ENCODE data around the gene SETD2. TPM values are rescaled to one million over a fixed set of nuclear protein-coding genes. Genes with fewer than 3 reads are reported as not detected.

SETD2 gene
- total RNA-seq, 1 donor from 2014 or later: 65.7 TPM

DNA sequence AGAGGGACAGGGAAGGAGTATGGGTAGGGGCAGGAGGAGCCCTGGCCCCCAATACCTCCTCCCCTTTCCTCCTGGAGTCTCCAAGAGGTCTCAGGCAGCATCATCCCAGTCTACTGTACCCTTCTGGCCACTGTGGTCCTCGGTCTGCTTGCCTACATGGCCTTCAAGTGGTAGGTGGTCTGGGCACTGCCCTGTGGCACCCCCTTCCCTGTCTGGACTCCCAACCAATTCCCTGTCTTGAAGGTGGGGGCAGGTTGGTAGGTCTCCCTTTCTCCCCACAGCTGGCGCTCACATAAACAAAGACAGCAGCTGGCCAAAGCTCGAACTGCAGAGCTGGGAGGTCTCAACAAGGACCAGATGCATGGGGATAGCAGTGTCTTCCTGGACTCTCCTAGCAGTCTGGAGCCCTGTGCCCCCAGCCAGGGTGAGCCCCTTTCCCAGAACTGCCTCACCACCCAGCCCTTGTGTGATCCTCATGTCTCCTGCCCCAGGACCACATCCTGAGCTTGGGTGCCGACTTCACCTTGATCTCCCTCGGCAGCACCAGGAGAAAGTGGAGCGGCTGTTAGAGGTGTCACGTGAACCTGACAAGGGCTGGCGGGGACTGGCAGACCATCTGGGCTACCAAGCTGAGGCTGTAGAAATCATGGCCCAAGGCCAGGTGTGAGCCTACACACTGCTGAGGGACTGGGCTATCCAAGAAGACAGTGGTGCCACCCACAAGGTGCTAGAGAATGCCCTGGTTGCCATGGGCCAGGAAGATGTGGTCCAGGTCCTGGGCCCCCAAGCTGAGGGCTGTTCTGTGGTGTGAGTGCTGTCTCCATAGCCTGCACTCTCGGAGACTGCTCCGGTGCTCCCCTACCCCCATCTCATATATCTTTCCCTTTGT lies 151.3 kb downstream of the SETD2 start:
- peaks cover 29% of the 10 kb centered on the region for H3K4me1 Mint-ChIP-seq
- peaks cover 35% of the 10 kb centered on the region for H3K36me3 Mint-ChIP-seq (ENCODE audit: low read depth)
- no peak for ATAC-seq (ENCODE audit: low read depth)
- no peaks in the 10 kb centered on the region for H3K9me3 Mint-ChIP-seq
- no peak for DNase-seq
- no peak overlapping the region for H3K27ac Mint-ChIP-seq
- CTCF ChIA-PET: no interaction called here
- TF ChIP-seq, protein P1, sequence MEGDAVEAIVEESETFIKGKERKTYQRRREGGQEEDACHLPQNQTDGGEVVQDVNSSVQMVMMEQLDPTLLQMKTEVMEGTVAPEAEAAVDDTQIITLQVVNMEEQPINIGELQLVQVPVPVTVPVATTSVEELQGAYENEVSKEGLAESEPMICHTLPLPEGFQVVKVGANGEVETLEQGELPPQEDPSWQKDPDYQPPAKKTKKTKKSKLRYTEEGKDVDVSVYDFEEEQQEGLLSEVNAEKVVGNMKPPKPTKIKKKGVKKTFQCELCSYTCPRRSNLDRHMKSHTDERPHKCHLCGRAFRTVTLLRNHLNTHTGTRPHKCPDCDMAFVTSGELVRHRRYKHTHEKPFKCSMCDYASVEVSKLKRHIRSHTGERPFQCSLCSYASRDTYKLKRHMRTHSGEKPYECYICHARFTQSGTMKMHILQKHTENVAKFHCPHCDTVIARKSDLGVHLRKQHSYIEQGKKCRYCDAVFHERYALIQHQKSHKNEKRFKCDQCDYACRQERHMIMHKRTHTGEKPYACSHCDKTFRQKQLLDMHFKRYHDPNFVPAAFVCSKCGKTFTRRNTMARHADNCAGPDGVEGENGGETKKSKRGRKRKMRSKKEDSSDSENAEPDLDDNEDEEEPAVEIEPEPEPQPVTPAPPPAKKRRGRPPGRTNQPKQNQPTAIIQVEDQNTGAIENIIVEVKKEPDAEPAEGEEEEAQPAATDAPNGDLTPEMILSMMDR (IDR thresholded peaks at IDR 0.05): no peak
- POLR2A ChIA-PET: no interaction called here
- no peak overlapping the region for H3K4me3 Mint-ChIP-seq
- intact Hi-C loops (cut with micrococcal nuclease): loop anchor here (10.0 kb wide), 1 partner anchor 312 kb away; no protein-coding TSS in a partner anchor
- no peaks in the 10 kb centered on the region for H3K27me3 Mint-ChIP-seq

- CTCF ChIA-PET: no interaction called here
- peak overlapping the region; percentile 11 for H3K27ac Mint-ChIP-seq
- H3K36me3 Mint-ChIP-seq (ENCODE audit: low read depth): peaks cover 29% of the 10 kb centered on the region
- no peak for DNase-seq
- TF ChIP-seq, protein P1 (IDR thresholded peaks at IDR 0.05): no peak
- no peak overlapping the region for H3K4me3 Mint-ChIP-seq
- POLR2A ChIA-PET: interaction anchor here (0.6 kb wide), 1 partner anchor 32 kb away, joined by 3 read pairs; no protein-coding TSS in a partner anchor
- no peaks in the 10 kb centered on the region for H3K9me3 Mint-ChIP-seq
- H3K4me1 Mint-ChIP-seq: peaks cover 16% of the 10 kb centered on the region
- H3K27me3 Mint-ChIP-seq: no peaks in the 10 kb centered on the region
- intact Hi-C loops (cut with micrococcal nuclease): loop anchor here (10.0 kb wide), 1 partner anchor 313 kb away; no protein-coding TSS in a partner anchor
- no peak for ATAC-seq (ENCODE audit: low read depth)
These were observed 152.5 kb downstream of the SETD2 start for GRCh38 chr3:47011371-47011770.

GRCh38 chr3:47010910-47011309 lies 153.0 kb downstream of the SETD2 start:
- DNase-seq (no peak), ATAC-seq (ENCODE audit: low read depth) (no peak)
- TF ChIP-seq, protein P1 (IDR thresholded peaks at IDR 0.05): no peak
- Mint-ChIP-seq H3K4me1 (peaks cover 13% of the 10 kb centered on the region), H3K4me3 (no peak overlapping the region), H3K27me3 (no peaks in the 10 kb centered on the region), H3K27ac (peak overlapping the region; percentile 73), H3K36me3 (ENCODE audit: low read depth) (peaks cover 31% of the 10 kb centered on the region), H3K9me3 (no peaks in the 10 kb centered on the region)
- POLR2A ChIA-PET: no interaction called here
- CTCF ChIA-PET: no interaction called here
- intact Hi-C loops (cut with micrococcal nuclease): loop anchor here (10.0 kb wide), 1 partner anchor 314 kb away; no protein-coding TSS in a partner anchor

- Mint-ChIP-seq H3K4me3 (peak overlapping the region; percentile 81), H3K4me1 (peaks cover 13% of the 10 kb centered on the region), H3K36me3 (ENCODE audit: low read depth) (peaks cover 32% of the 10 kb centered on the region), H3K9me3 (no peaks in the 10 kb centered on the region), H3K27me3 (no peaks in the 10 kb centered on the region), H3K27ac (peak overlapping the region; percentile 73)
- intact Hi-C loops (cut with micrococcal nuclease): loop anchor here (10.0 kb wide), 1 partner anchor 315 kb away; no protein-coding TSS in a partner anchor
- POLR2A ChIA-PET: interaction anchor here (1.5 to 1.6 kb wide), 4 partner anchors 10 to 154 kb away, joined by 4 to 15 read pairs (median 10); partner anchors contain the start of genes CCDC12, NBEAL2 and SETD2
- DNase-seq (peak; percentile 17), ATAC-seq (ENCODE audit: low read depth) (no peak)
- CTCF ChIA-PET: no interaction called here
- TF ChIP-seq, protein P1 (IDR thresholded peaks at IDR 0.05): no peak
These were observed 153.7 kb downstream of the SETD2 start for GRCh38 chr3:47010111-47010712.
